ENCODE results near the gene CEMIP.

- TF ChIP-seq CTCF (conservative IDR thresholded peaks at IDR 0.05; ENCODE audit: low read length) (no peak), EZH2phosphoT487 (IDR thresholded peaks at IDR 0.05; ENCODE audit: borderline replicate concordance) (no peak)
Observed at GRCh38 chr15:81000144-81000623, 221.0 kb downstream of the CEMIP start.

Data from Loucy (cell line).